D721Med (cell line): ENCODE results near the gene STX17.
A peak's percentile ranks its signal among the peaks of the same experiment; 100 is the strongest.
"Not testable (repeated sequence)": the region's sequence is repeated elsewhere in the genome, so short reads cannot be mapped to it uniquely, and the experiment has no call there.

Source experiments
- DNase-seq: peaks from one replicate; pipeline ENCODE4 v3.0.0; 2011; ENCODE audit warnings: low spot score; ENCODE audit not compliant: insufficient read length
- FAIRE-seq: peaks from 2 replicates; lab custom pipeline; 2011; peaks lifted over from hg19 to GRCh38; lab: Jason Lieb, UNC
- CTCF ChIP-seq: IDR thresholded peaks from 2 replicates; pipeline ENCODE4 v1.5.1; 2012; ENCODE audit warnings: mild to moderate bottlenecking, control low read depth; ENCODE audit not compliant: insufficient read depth; ENCODE audit errors: missing control alignments

Gene STX17

GRCh38 chr9:99977033-99977792 lies 70.8 kb downstream of the STX17 start:
- DNase-seq (no peak), FAIRE-seq (peak; percentile 29)
- TF ChIP-seq CTCF, result no peak

- no peak for FAIRE-seq
- DNase-seq, result no peak
- TF ChIP-seq CTCF, result no peak
These were observed 71.8 kb downstream of the STX17 start for GRCh38 chr9:99978221-99978620.

GRCh38 chr9:99980598-99980997 lies 74.1 kb downstream of the STX17 start:
- no peak for FAIRE-seq
- TF ChIP-seq CTCF, result no peak
- no peak for DNase-seq

- TF ChIP-seq CTCF, result no peak
- FAIRE-seq, result no peak
- no peak for DNase-seq
These were observed 80.2 kb downstream of the STX17 start for GRCh38 chr9:99986642-99987041.

- DNase-seq, FAIRE-seq: not testable (repeated sequence)
These were observed 84.1 kb downstream of the STX17 start for GRCh38 chr9:99990508-99990907.

GRCh38 chr9:99998266-99998665 lies 91.8 kb downstream of the STX17 start:
- no peak for DNase-seq
- no peak for TF ChIP-seq CTCF
- FAIRE-seq, result no peak

GRCh38 chr9:99998866-99999265 lies 92.4 kb downstream of the STX17 start:
- no peak for TF ChIP-seq CTCF
- DNase-seq (no peak), FAIRE-seq (no peak)

- DNase-seq (no peak), FAIRE-seq (no peak)
- TF ChIP-seq CTCF, result no peak
These were observed 93.3 kb downstream of the STX17 start for GRCh38 chr9:99999797-100000196.
